Measurements from ENCODE around the gene ERGIC1. TPM values are rescaled to one million over a fixed set of nuclear protein-coding genes. Genes with fewer than 3 reads are reported as not detected.

The ERGIC1 gene
- total RNA-seq, 2 donors from 2014 or later: 173 to 191 TPM

GRCh38 chr5:172959824-172960799 is 126.1 kb downstream of the ERGIC1 start:
- Histone ChIP-seq H3K4me1 (no peaks in the 10 kb centered on the region), H3K9ac (ENCODE audit: low read depth in 2 of 2, low read length in 2 of 2) (peak overlapping the region; percentile 89 to 99), H3K27me3 (no peaks in the 10 kb centered on the region), H3K4me3 (peak overlapping the region; percentile 66), H3K36me3 (no peaks in the 10 kb centered on the region), H3K9me3 (no peaks in the 10 kb centered on the region), H3K27ac (no peak overlapping the region)
- TF ChIP-seq CTCF (IDR thresholded peaks at IDR 0.05): no peak
- intact Hi-C loops (cut with DNase I): no loop called here
- DNase-seq: no peak

- Histone ChIP-seq H3K27ac (no peak overlapping the region), H3K4me3 (no peak overlapping the region), H3K4me1 (no peaks in the 10 kb centered on the region), H3K36me3 (no peaks in the 10 kb centered on the region), H3K27me3 (no peaks in the 10 kb centered on the region), H3K9ac (ENCODE audit: low read depth in 2 of 2, low read length in 2 of 2) (no peak overlapping the region), H3K9me3 (no peaks in the 10 kb centered on the region)
- intact Hi-C loops (cut with DNase I): loop anchor here (10.0 kb wide), 1 partner anchor 315 kb away; no protein-coding TSS in a partner anchor
- DNase-seq: no peak
- no peak for TF ChIP-seq CTCF (IDR thresholded peaks at IDR 0.05)
These were observed 135.9 kb downstream of the ERGIC1 start for GRCh38 chr5:172969921-172970320.

- H3K9ac ChIP-seq (ENCODE audit: low read depth in 2 of 2, low read length in 2 of 2): no peak overlapping the region
- H3K27ac ChIP-seq: no peak overlapping the region
- no peaks in the 10 kb centered on the region for H3K9me3 ChIP-seq
- intact Hi-C loops (cut with DNase I): loop anchor here (10.0 kb wide), 1 partner anchor 313 kb away; no protein-coding TSS in a partner anchor
- no peaks in the 10 kb centered on the region for H3K36me3 ChIP-seq
- no peak for DNase-seq
- no peaks in the 10 kb centered on the region for H3K4me1 ChIP-seq
- no peak overlapping the region for H3K4me3 ChIP-seq
- no peaks in the 10 kb centered on the region for H3K27me3 ChIP-seq
- TF ChIP-seq CTCF (IDR thresholded peaks at IDR 0.05): no peak
These were observed 137.4 kb downstream of the ERGIC1 start for GRCh38 chr5:172971482-172971881.

GRCh38 chr5:172972552-172972951 is 138.5 kb downstream of the ERGIC1 start:
- intact Hi-C loops (cut with DNase I): loop anchor here (10.0 kb wide), 1 partner anchor 312 kb away; no protein-coding TSS in a partner anchor
- H3K36me3 ChIP-seq: no peaks in the 10 kb centered on the region
- H3K27me3 ChIP-seq: no peaks in the 10 kb centered on the region
- DNase-seq: no peak
- no peak overlapping the region for H3K9ac ChIP-seq (ENCODE audit: low read depth in 2 of 2, low read length in 2 of 2)
- no peaks in the 10 kb centered on the region for H3K9me3 ChIP-seq
- no peak overlapping the region for H3K4me3 ChIP-seq
- no peak overlapping the region for H3K27ac ChIP-seq
- no peaks in the 10 kb centered on the region for H3K4me1 ChIP-seq
- TF ChIP-seq CTCF (IDR thresholded peaks at IDR 0.05): no peak

- H3K9ac ChIP-seq (ENCODE audit: low read depth in 2 of 2, low read length in 2 of 2): no peak overlapping the region
- H3K36me3 ChIP-seq: no peaks in the 10 kb centered on the region
- H3K9me3 ChIP-seq: no peaks in the 10 kb centered on the region
- H3K4me3 ChIP-seq: no peak overlapping the region
- no peaks in the 10 kb centered on the region for H3K4me1 ChIP-seq
- intact Hi-C loops (cut with DNase I): loop anchor here (10.0 kb wide), 1 partner anchor 311 kb away; no protein-coding TSS in a partner anchor
- DNase-seq: no peak
- no peak for TF ChIP-seq CTCF (IDR thresholded peaks at IDR 0.05)
- H3K27ac ChIP-seq: no peak overlapping the region
- H3K27me3 ChIP-seq: no peaks in the 10 kb centered on the region
These were observed 139.3 kb downstream of the ERGIC1 start for GRCh38 chr5:172973127-172973916.
